Measurements from ENCODE around the gene STAT5B. TPM values are rescaled to one million over a fixed set of nuclear protein-coding genes. Genes with fewer than 3 reads are reported as not detected.
A peak's percentile ranks its signal among the peaks of the same experiment; 100 is the strongest.

STAT5B gene
- polyA plus RNA-seq, 4 donors: 13.4 to 53.6 (median 20.1) TPM

GRCh38 chr17:42285346-42286050 lies 9.3 kb upstream of the STAT5B start:
- Histone ChIP-seq H3K4me3 (ENCODE audit: low read depth in 1 of 3, low read length in 3 of 3) (no peak overlapping the region), H3K36me3 (ENCODE audit: control insufficient read depth in 3 of 3, insufficient read depth in 2 of 3, low read depth in 1 of 3, low read length in 3 of 3) (no peaks in the 10 kb centered on the region), H3K27me3 (ENCODE audit: control insufficient read depth in 3 of 3, insufficient read depth in 3 of 3, low read length in 3 of 3) (no peaks in the 10 kb centered on the region), H3K27ac (ENCODE audit: low read depth in 1 of 3, low read length in 2 of 3) (no peak overlapping the region), H3K4me1 (ENCODE audit: control insufficient read depth in 3 of 3, insufficient read depth in 2 of 3, low read depth in 1 of 3, low read length in 2 of 3) (peaks cover 0 to 23% (median 8%) of the 10 kb centered on the region in 3 donors), H3K9me3 (ENCODE audit: control insufficient read depth in 2 of 2, insufficient read depth in 1 of 2, low read depth in 1 of 2, low read length in 1 of 2) (no peaks in the 10 kb centered on the region)
- DNase-seq (peak in 1 of 2 donors; percentile 22), FAIRE-seq (no peak)
- 88 to 90% (median 90%) methylated on average over 11 of the region's 11 CpGs for WGBS, 3 donors

GRCh38 chr17:42284566-42284965 lies 8.4 kb upstream of the STAT5B start:
- Histone ChIP-seq H3K4me3 (ENCODE audit: low read depth in 1 of 3, low read length in 3 of 3) (no peak overlapping the region), H3K36me3 (ENCODE audit: control insufficient read depth in 3 of 3, insufficient read depth in 2 of 3, low read depth in 1 of 3, low read length in 3 of 3) (no peaks in the 10 kb centered on the region), H3K9me3 (ENCODE audit: control insufficient read depth in 2 of 2, insufficient read depth in 1 of 2, low read depth in 1 of 2, low read length in 1 of 2) (no peaks in the 10 kb centered on the region), H3K4me1 (ENCODE audit: control insufficient read depth in 3 of 3, insufficient read depth in 2 of 3, low read depth in 1 of 3, low read length in 2 of 3) (peaks cover 0 to 23% (median 6%) of the 10 kb centered on the region in 3 donors), H3K27ac (ENCODE audit: low read depth in 1 of 3, low read length in 2 of 3) (no peak overlapping the region), H3K27me3 (ENCODE audit: control insufficient read depth in 3 of 3, insufficient read depth in 3 of 3, low read length in 3 of 3) (no peaks in the 10 kb centered on the region)
- FAIRE-seq: no peak
- WGBS, 3 donors: 88 to 94% (median 90%) methylated on average over 7 of the region's 7 CpGs
- no peak for DNase-seq

- 89 to 94% (median 91%) methylated on average over 5 of the region's 5 CpGs for WGBS, 3 donors
- Histone ChIP-seq H3K27ac (ENCODE audit: low read depth in 1 of 3, low read length in 2 of 3) (no peak overlapping the region), H3K36me3 (ENCODE audit: control insufficient read depth in 3 of 3, insufficient read depth in 2 of 3, low read depth in 1 of 3, low read length in 3 of 3) (no peaks in the 10 kb centered on the region), H3K4me1 (ENCODE audit: control insufficient read depth in 3 of 3, insufficient read depth in 2 of 3, low read depth in 1 of 3, low read length in 2 of 3) (peaks cover 0 to 23% (median 5%) of the 10 kb centered on the region in 3 donors), H3K4me3 (ENCODE audit: low read depth in 1 of 3, low read length in 3 of 3) (no peak overlapping the region), H3K9me3 (ENCODE audit: control insufficient read depth in 2 of 2, insufficient read depth in 1 of 2, low read depth in 1 of 2, low read length in 1 of 2) (no peaks in the 10 kb centered on the region), H3K27me3 (ENCODE audit: control insufficient read depth in 3 of 3, insufficient read depth in 3 of 3, low read length in 3 of 3) (no peaks in the 10 kb centered on the region)
- FAIRE-seq: no peak
- no peak for DNase-seq
Measured at GRCh38 chr17:42284024-42284369, 7.8 kb upstream of the STAT5B start.

GRCh38 chr17:42283241-42284023 lies 7.2 kb upstream of the STAT5B start:
- FAIRE-seq (no peak), DNase-seq (no peak)
- WGBS, 3 donors: 89 to 97% (median 90%) methylated on average over 7 of the region's 7 CpGs
- peaks cover 0 to 20% (median 5%) of the 10 kb centered on the region in 3 donors for H3K4me1 ChIP-seq (ENCODE audit: control insufficient read depth in 3 of 3, insufficient read depth in 2 of 3, low read depth in 1 of 3, low read length in 2 of 3)
- H3K9me3 ChIP-seq (ENCODE audit: control insufficient read depth in 2 of 2, insufficient read depth in 1 of 2, low read depth in 1 of 2, low read length in 1 of 2): no peaks in the 10 kb centered on the region
- H3K4me3 ChIP-seq (ENCODE audit: low read depth in 1 of 3, low read length in 3 of 3): no peak overlapping the region
- H3K27ac ChIP-seq (ENCODE audit: low read depth in 1 of 3, low read length in 2 of 3): no peak overlapping the region
- no peaks in the 10 kb centered on the region for H3K36me3 ChIP-seq (ENCODE audit: control insufficient read depth in 3 of 3, insufficient read depth in 2 of 3, low read depth in 1 of 3, low read length in 3 of 3)
- H3K27me3 ChIP-seq (ENCODE audit: control insufficient read depth in 3 of 3, insufficient read depth in 3 of 3, low read length in 3 of 3): no peaks in the 10 kb centered on the region

- DNase-seq: no peak
Measured at GRCh38 chr17:42282478-42283080, 6.4 kb upstream of the STAT5B start.

GRCh38 chr17:42281571-42282096 lies 5.4 kb upstream of the STAT5B start:
- no peaks in the 10 kb centered on the region for H3K27me3 ChIP-seq (ENCODE audit: control insufficient read depth in 3 of 3, insufficient read depth in 3 of 3, low read length in 3 of 3)
- WGBS, 3 donors: 13 to 67% (median 35%) methylated on average over 7 of the region's 7 CpGs
- FAIRE-seq: no peak
- no peak overlapping the region for H3K27ac ChIP-seq (ENCODE audit: low read depth in 1 of 3, low read length in 2 of 3)
- H3K4me3 ChIP-seq (ENCODE audit: low read depth in 1 of 3, low read length in 3 of 3): no peak overlapping the region
- DNase-seq: peak; percentile 24 to 27
- peaks cover 0 to 14% (median 3%) of the 10 kb centered on the region in 3 donors for H3K4me1 ChIP-seq (ENCODE audit: control insufficient read depth in 3 of 3, insufficient read depth in 2 of 3, low read depth in 1 of 3, low read length in 2 of 3)
- no peaks in the 10 kb centered on the region for H3K36me3 ChIP-seq (ENCODE audit: control insufficient read depth in 3 of 3, insufficient read depth in 2 of 3, low read depth in 1 of 3, low read length in 3 of 3)
- H3K9me3 ChIP-seq (ENCODE audit: control insufficient read depth in 2 of 2, insufficient read depth in 1 of 2, low read depth in 1 of 2, low read length in 1 of 2): no peaks in the 10 kb centered on the region

More at GRCh38 chr17:42282478-42283080, 6.4 kb upstream of the STAT5B start:
- 90 to 95% (median 93%) methylated on average over 6 of the region's 6 CpGs for WGBS, 3 donors
- H3K27me3 ChIP-seq (ENCODE audit: control insufficient read depth in 3 of 3, insufficient read depth in 3 of 3, low read length in 3 of 3): no peaks in the 10 kb centered on the region
- no peak overlapping the region for H3K4me3 ChIP-seq (ENCODE audit: low read depth in 1 of 3, low read length in 3 of 3)
- H3K4me1 ChIP-seq (ENCODE audit: control insufficient read depth in 3 of 3, insufficient read depth in 2 of 3, low read depth in 1 of 3, low read length in 2 of 3): peaks cover 0 to 15% (median 5%) of the 10 kb centered on the region in 3 donors
- no peak for FAIRE-seq
- H3K36me3 ChIP-seq (ENCODE audit: control insufficient read depth in 3 of 3, insufficient read depth in 2 of 3, low read depth in 1 of 3, low read length in 3 of 3): no peaks in the 10 kb centered on the region
- H3K9me3 ChIP-seq (ENCODE audit: control insufficient read depth in 2 of 2, insufficient read depth in 1 of 2, low read depth in 1 of 2, low read length in 1 of 2): no peaks in the 10 kb centered on the region
- H3K27ac ChIP-seq (ENCODE audit: low read depth in 1 of 3, low read length in 2 of 3): no peak overlapping the region

GRCh38 chr17:42279776-42280630 lies 3.8 kb upstream of the STAT5B start:
- DNase-seq (no peak), FAIRE-seq (no peak)
- Histone ChIP-seq H3K4me3 (ENCODE audit: low read depth in 1 of 3, low read length in 3 of 3) (no peak overlapping the region), H3K9me3 (ENCODE audit: control insufficient read depth in 2 of 2, insufficient read depth in 1 of 2, low read depth in 1 of 2, low read length in 1 of 2) (no peaks in the 10 kb centered on the region), H3K27me3 (ENCODE audit: control insufficient read depth in 3 of 3, insufficient read depth in 3 of 3, low read length in 3 of 3) (no peaks in the 10 kb centered on the region), H3K4me1 (ENCODE audit: control insufficient read depth in 3 of 3, insufficient read depth in 2 of 3, low read depth in 1 of 3, low read length in 2 of 3) (peaks cover 0 to 11% (median 2%) of the 10 kb centered on the region in 3 donors), H3K36me3 (ENCODE audit: control insufficient read depth in 3 of 3, insufficient read depth in 2 of 3, low read depth in 1 of 3, low read length in 3 of 3) (no peaks in the 10 kb centered on the region), H3K27ac (ENCODE audit: low read depth in 1 of 3, low read length in 2 of 3) (no peak overlapping the region)
- WGBS, 3 donors: 90 to 96% (median 91%) methylated on average over 4 of the region's 4 CpGs

GRCh38 chr17:42277342-42277712 lies 1.1 kb upstream of the STAT5B start:
- 48 to 63% (median 61%) methylated on average over 6 of the region's 6 CpGs for WGBS, 3 donors
- FAIRE-seq (no peak), DNase-seq (peak in 1 of 2 donors; percentile 25)
- H3K9me3 ChIP-seq (ENCODE audit: control insufficient read depth in 2 of 2, insufficient read depth in 1 of 2, low read depth in 1 of 2, low read length in 1 of 2): no peaks in the 10 kb centered on the region
- H3K36me3 ChIP-seq (ENCODE audit: control insufficient read depth in 3 of 3, insufficient read depth in 2 of 3, low read depth in 1 of 3, low read length in 3 of 3): no peaks in the 10 kb centered on the region
- peaks cover 0 to 19% (median 6%) of the 10 kb centered on the region in 3 donors for H3K4me1 ChIP-seq (ENCODE audit: control insufficient read depth in 3 of 3, insufficient read depth in 2 of 3, low read depth in 1 of 3, low read length in 2 of 3)
- no peaks in the 10 kb centered on the region for H3K27me3 ChIP-seq (ENCODE audit: control insufficient read depth in 3 of 3, insufficient read depth in 3 of 3, low read length in 3 of 3)
- peak overlapping the region in 1 of 3 donors; percentile 82 for H3K27ac ChIP-seq (ENCODE audit: low read depth in 1 of 3, low read length in 2 of 3)
- H3K4me3 ChIP-seq (ENCODE audit: low read depth in 1 of 3, low read length in 3 of 3): no peak overlapping the region

All from small intestine (tissue), 7 donors.